Heart left ventricle (tissue), 16 donors: Measurements from ENCODE around the gene LMNTD2. TPM values are rescaled to one million over a fixed set of nuclear protein-coding genes. Genes with fewer than 3 reads are reported as not detected.
"Not testable (repeated sequence)": the region's sequence is repeated elsewhere in the genome, so short reads cannot be mapped to it uniquely, and the experiment has no call there.

ENCODE experiments used
- ATAC-seq, 4 donors: fragments of 200-7000 bp; cut with Tn5 transposase; one replicate each; pipeline ENCODE4 v1.9.1; 2020 to 2022; ENCODE audit warnings: moderate library complexity in 4 of 4, mild to moderate bottlenecking in 3 of 4, moderate number of reproducible peaks in 1 of 4
- DNase-seq, 5 donors: peaks; one replicate each; pipeline ENCODE4 v3.0.0-alpha.2; 2020
- H3K27ac ChIP-seq, 12 donors: fragments of 200-600 bp; sonication (generic) in 4 of 12; one replicate each; pipeline versions ENCODE4 v1.5.0 to v1.8.0; 2016 to 2022; ENCODE audit warnings: mild to moderate bottlenecking in 2 of 12
- H3K27me3 ChIP-seq, 9 donors: fragments of 200-600 bp; sonication (generic) in 2 of 9; one replicate each; pipeline versions ENCODE4 v1.5.1 to v1.8.0; 2016 to 2022; ENCODE audit warnings: mild to moderate bottlenecking in 3 of 9
- H3K36me3 ChIP-seq, 9 donors: fragments of 200-600 bp; sonication (generic) in 2 of 9; one replicate each; pipeline versions ENCODE4 v1.5.0 to v1.8.0; 2018 to 2022; ENCODE audit warnings: mild to moderate bottlenecking in 2 of 9
- H3K4me1 ChIP-seq, 12 donors: fragments of 200-600 bp; sonication (generic) in 4 of 12; one replicate each; pipeline versions ENCODE4 v1.5.0 to v1.8.0; 2016 to 2022; ENCODE audit warnings: mild to moderate bottlenecking in 3 of 12
- H3K4me3 ChIP-seq, 12 donors: fragments of 200-600 bp; sonication (generic) in 4 of 12; one replicate each; pipeline versions ENCODE4 v1.5.0 to v1.8.0; 2017 to 2022; ENCODE audit warnings: mild to moderate bottlenecking in 9 of 12, moderate library complexity in 4 of 12
- H3K9me3 ChIP-seq, 12 donors: fragments of 200-600 bp; sonication (generic) in 4 of 12; one replicate each; pipeline versions ENCODE4 v1.5.0 to v1.8.0; 2016 to 2022; ENCODE audit warnings: mild to moderate bottlenecking in 1 of 12
- CTCF ChIP-seq, 12 donors: fragments of 200-600 bp; sonication (generic) in 4 of 12; IDR thresholded peaks; one replicate each; pipeline versions ENCODE4 v1.5.0 to v1.8.0; 2018 to 2022; ENCODE audit warnings: antibody characterized with exemption in 12 of 12, mild to moderate bottlenecking in 5 of 12
- POLR2A ChIP-seq, 2 donors: fragments of 450-650 bp; IDR thresholded peaks; one replicate each; pipeline ENCODE4 v1.6.1; 2017; ENCODE audit warnings: antibody characterized with exemption in 2 of 2, mild to moderate bottlenecking in 2 of 2, moderate library complexity in 2 of 2
- WGBS, 4 donors: extraction: QIAGEN DNeasy Blood & Tissue Kit in 2 of 4; methylation state at CpG; one replicate each; pipeline versions ENCODE4 v1.1.5 to v1.1.7; 2013 to 2018; 5-methylcytosine and 5-hydroxymethylcytosine counted together
- intact Hi-C, 10 donors: fragments of 100-400 bp; cut with DNase I; formaldehyde crosslinking; loops; one replicate each; pipeline versions ENCODE4 v1.11.1 to v1.14.2; 2022
- polyA plus RNA-seq, 2 donors: library from polyadenylated mRNA; stranded (reverse); fragments of 200-250 nt; gene quantifications; one replicate each; pipeline ENCODE4 v1.2.3, GENCODE V29; 2013
- total RNA-seq, 9 donors: library from RNA; depleted of rRNA in 2 of 9; stranded (reverse); fragments of >200 nt in 2 of 9; fragmentation: NEBNext Ultra II Directional in 3 of 9; extraction: Animal tissue kit (Norgen Biotek cat#: 25700) in 3 of 9; gene quantifications; one replicate each; pipeline versions ENCODE4 v1.1.0 to v1.2.4, GENCODE V29; 2016 to 2023
- donor health status: ischemic (EF 13 %, LVEDD 7.1; RV severe dilation, severe dysfunction).
- donor health status: healthy with polysubstance abuse.
- donor health status: DM: no; HTN: yes; CAD: no.
- donor health status: DM: no; HTN: no; CAD: no.
- donor health status: ischemic (EF 25% LVEDD 6.9; RV normal size, moderate dysfunction).
- donor health status: ischemic (EF 25% LVEDD 5.7; RV mildly dilated, moderate dysfunction).
- donor health status: healthy.
- donor health status: DM: yes; HTN: yes; CAD: no.
- donor health status: ischemic (EF 35%, LVEDD 5.7; RV mildly dilated, moderate dysfunction).
- donor health status: nonischemic (EF 11% LVEDD 7.7; RV severe dilation, severe dysfunction).
- donor health status: DM: yes; HTN: yes; CAD: no.
- donor health status: PGD.
- donor health status: ischemic (EF 29% LVEDD 5.4; RV normal size, mild dysfunction).
- donor health status: nonischemic (EF 23%, LVEDD 6.1; RV moderate dilation, normal function).

LMNTD2 gene
- total and polyA plus RNA-seq, 11 donors: 0.10 to 1.6 (median 0.36) TPM; not detected in 2

- no peaks in the 10 kb centered on the region for H3K27me3 ChIP-seq
- DNase-seq (peak; percentile 86 to 95 (median 92)), ATAC-seq (peak; percentile 85 to 98 (median 98))
- peak overlapping the region in 11 of 12 donors; percentile 34 to 83 (median 73) for H3K27ac ChIP-seq
- H3K4me1 ChIP-seq: peaks cover 0 to 10% (median 4%) of the 10 kb centered on the region in 12 donors
- 6 to 19% (median 10%) methylated on average over 25 to 74 of the region's 74 CpGs for WGBS, 4 donors
- peak overlapping the region in 10 of 12 donors; percentile 2 to 49 (median 32) for H3K4me3 ChIP-seq
- TF ChIP-seq CTCF (IDR thresholded peaks at IDR 0.05) (peak in 11 of 12 donors; percentile 96 to 100 (median 100)), POLR2A (IDR thresholded peaks at IDR 0.05) (peak in 1 of 2 donors; percentile 61)
- H3K9me3 ChIP-seq: peaks cover 0 to 14% (median 0%) of the 10 kb centered on the region in 12 donors
- H3K36me3 ChIP-seq: peaks cover 0 to 16% (median 9%) of the 10 kb centered on the region in 9 donors
- intact Hi-C loops: loop anchor here in 4 of 10 donors (1.0 to 10.0 kb wide), 5 partner anchors 12 to 314 kb away; partner anchors contain the start of genes BET1L (in 1 of the 4) and RIC8A (in 1 of the 4)
These were observed 41.9 kb downstream of the LMNTD2 start for GRCh38 chr11:518463-519202.

- peak overlapping the region in 1 of 12 donors; percentile 83 for H3K27ac ChIP-seq
- WGBS, 4 donors: 95 to 98% (median 95%) methylated on average over 33 to 43 of the region's 43 CpGs
- not testable (repeated sequence) for H3K4me3 ChIP-seq, ATAC-seq, H3K27me3 ChIP-seq, H3K4me1 ChIP-seq
- H3K36me3 ChIP-seq: peaks cover 0 to 20% (median 15%) of the 10 kb centered on the region in 9 donors
- DNase-seq: peak in 2 of 5 donors; percentile 29 to 68
- peaks cover 0 to 14% (median 0%) of the 10 kb centered on the region in 12 donors for H3K9me3 ChIP-seq
- intact Hi-C loops: loop anchor here in 3 of 10 donors (5.0 to 10.0 kb wide), 3 partner anchors 110 to 312 kb away; partner anchors contain the start of genes BET1L (in 1 of the 3) and RIC8A (in 1 of the 3)
These were observed 43.4 kb downstream of the LMNTD2 start for GRCh38 chr11:516918-517685.

- H3K36me3 ChIP-seq: peaks cover 0 to 24% (median 16%) of the 10 kb centered on the region in 9 donors
These were observed 44.1 kb downstream of the LMNTD2 start for GRCh38 chr11:516400-516799.

More at GRCh38 chr11:516400-516799, 44.1 kb downstream of the LMNTD2 start:
- intact Hi-C loops: loop anchor here in 3 of 10 donors (5.0 to 10.0 kb wide), 3 partner anchors 109 to 312 kb away; partner anchors contain the start of genes BET1L (in 1 of the 3) and RIC8A (in 1 of the 3)
- ATAC-seq: no peak
- Histone ChIP-seq H3K27me3 (no peaks in the 10 kb centered on the region), H3K9me3 (peaks cover 0 to 14% (median 0%) of the 10 kb centered on the region in 12 donors), H3K4me1 (peaks cover 0 to 10% (median 4%) of the 10 kb centered on the region in 12 donors), H3K4me3 (no peak overlapping the region), H3K27ac (no peak overlapping the region)
- WGBS, 4 donors: 95 to 98% (median 96%) methylated on average over 4 of the region's 4 CpGs
- TF ChIP-seq POLR2A (IDR thresholded peaks at IDR 0.05) (no peak), CTCF (IDR thresholded peaks at IDR 0.05) (no peak)
- no peak for DNase-seq
